Measurements from ENCODE around the gene QRFP. TPM values are rescaled to one million over a fixed set of nuclear protein-coding genes. Genes with fewer than 3 reads are reported as not detected.

Gene QRFP
- total RNA-seq, 4 donors from 2014 or later: not detected

GRCh38 chr9:130903194-130904069, 6.8 kb upstream of the QRFP start:
- Histone ChIP-seq H3K4me3 (no peak overlapping the region), H3K4me1 (no peaks in the 10 kb centered on the region), H3K36me3 (no peaks in the 10 kb centered on the region), H3K9me3 (no peaks in the 10 kb centered on the region), H3K27me3 (peaks cover 22 to 42% (median 32%) of the 10 kb centered on the region in 3 donors), H3K27ac (no peak overlapping the region)
- ATAC-seq (no peak), DNase-seq (no peak)
- in situ Hi-C loops (cut with MboI; ENCODE audit: low sequenced_read_pairs in 4 of 4): no loop called here
- intact Hi-C loops (cut with DNase I; ENCODE audit: low total_unique reads): no loop called here
- TF ChIP-seq, protein P1, sequence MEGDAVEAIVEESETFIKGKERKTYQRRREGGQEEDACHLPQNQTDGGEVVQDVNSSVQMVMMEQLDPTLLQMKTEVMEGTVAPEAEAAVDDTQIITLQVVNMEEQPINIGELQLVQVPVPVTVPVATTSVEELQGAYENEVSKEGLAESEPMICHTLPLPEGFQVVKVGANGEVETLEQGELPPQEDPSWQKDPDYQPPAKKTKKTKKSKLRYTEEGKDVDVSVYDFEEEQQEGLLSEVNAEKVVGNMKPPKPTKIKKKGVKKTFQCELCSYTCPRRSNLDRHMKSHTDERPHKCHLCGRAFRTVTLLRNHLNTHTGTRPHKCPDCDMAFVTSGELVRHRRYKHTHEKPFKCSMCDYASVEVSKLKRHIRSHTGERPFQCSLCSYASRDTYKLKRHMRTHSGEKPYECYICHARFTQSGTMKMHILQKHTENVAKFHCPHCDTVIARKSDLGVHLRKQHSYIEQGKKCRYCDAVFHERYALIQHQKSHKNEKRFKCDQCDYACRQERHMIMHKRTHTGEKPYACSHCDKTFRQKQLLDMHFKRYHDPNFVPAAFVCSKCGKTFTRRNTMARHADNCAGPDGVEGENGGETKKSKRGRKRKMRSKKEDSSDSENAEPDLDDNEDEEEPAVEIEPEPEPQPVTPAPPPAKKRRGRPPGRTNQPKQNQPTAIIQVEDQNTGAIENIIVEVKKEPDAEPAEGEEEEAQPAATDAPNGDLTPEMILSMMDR (IDR thresholded peaks at IDR 0.05 in 4 of 5, conservative IDR thresholded peaks at IDR 0.05 in 1 of 5): no peak
- TF ChIP-seq POLR2A (IDR thresholded peaks at IDR 0.05): no peak

DNA sequence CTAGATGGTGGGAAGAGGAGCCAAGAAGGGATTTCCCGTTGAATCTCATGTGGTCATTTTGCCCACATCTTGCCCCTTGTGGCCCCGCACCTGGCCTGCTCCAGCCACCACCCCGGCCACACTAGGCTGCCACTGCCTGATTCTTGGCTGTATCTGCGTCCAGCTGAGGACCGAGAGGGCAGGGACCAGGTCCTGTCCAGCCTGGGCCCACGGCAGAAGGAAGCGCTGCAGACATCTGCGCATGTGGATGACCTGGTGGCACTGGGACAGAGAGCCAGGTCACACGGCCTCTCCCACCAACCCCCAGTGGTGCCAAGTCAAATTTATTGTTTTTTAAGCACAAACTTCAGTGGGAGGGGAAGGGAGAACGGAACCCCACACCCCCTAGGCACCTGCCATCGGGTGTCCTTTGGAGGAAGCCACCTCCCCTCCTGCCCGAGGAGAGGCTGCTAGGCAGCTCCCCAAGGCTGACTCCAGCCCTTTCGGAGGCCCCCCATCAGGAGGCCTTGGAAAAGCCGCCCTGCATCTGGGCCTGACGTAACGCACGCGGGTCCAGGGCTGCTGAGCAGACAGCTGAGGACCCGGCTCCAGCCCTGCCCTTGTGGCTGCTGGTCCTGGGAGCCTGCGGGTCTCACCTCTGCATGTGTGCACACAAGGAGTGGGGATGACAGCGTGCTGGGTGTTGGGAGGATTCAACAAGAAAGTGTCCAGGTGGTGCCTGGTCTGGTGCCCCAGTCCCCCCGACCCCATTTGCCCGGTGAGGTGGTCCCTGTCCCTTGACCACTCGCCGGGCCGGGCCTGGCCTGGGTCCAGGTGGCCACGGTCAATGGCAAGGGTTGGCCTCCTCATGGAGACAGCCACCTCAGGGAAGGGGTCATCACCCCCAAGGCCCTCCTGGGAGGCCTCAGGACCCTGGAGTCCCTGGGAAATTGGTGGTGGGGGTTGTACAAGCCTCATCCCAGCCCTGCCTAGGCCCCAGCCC, 5.9 kb upstream of the QRFP start:
- no peaks in the 10 kb centered on the region for H3K4me1 ChIP-seq
- H3K9me3 ChIP-seq: no peaks in the 10 kb centered on the region
- no peak overlapping the region for H3K27ac ChIP-seq
- in situ Hi-C loops (cut with MboI; ENCODE audit: low sequenced_read_pairs in 4 of 4) (no loop called here), intact Hi-C loops (cut with DNase I; ENCODE audit: low total_unique reads) (no loop called here)
- no peak for DNase-seq
- peaks cover 28 to 48% (median 35%) of the 10 kb centered on the region in 3 donors for H3K27me3 ChIP-seq
- TF ChIP-seq, protein P1 (IDR thresholded peaks at IDR 0.05 in 4 of 5, conservative IDR thresholded peaks at IDR 0.05 in 1 of 5): no peak
- TF ChIP-seq POLR2A (IDR thresholded peaks at IDR 0.05): no peak
- ATAC-seq: no peak
- no peaks in the 10 kb centered on the region for H3K36me3 ChIP-seq
- no peak overlapping the region for H3K4me3 ChIP-seq

- Histone ChIP-seq H3K27ac (no peak overlapping the region), H3K4me3 (no peak overlapping the region), H3K9me3 (no peaks in the 10 kb centered on the region), H3K27me3 (peaks cover 28 to 56% (median 35%) of the 10 kb centered on the region in 3 donors), H3K36me3 (no peaks in the 10 kb centered on the region), H3K4me1 (no peaks in the 10 kb centered on the region)
- DNase-seq: no peak
- TF ChIP-seq POLR2A (IDR thresholded peaks at IDR 0.05): no peak
- TF ChIP-seq, protein P1 (IDR thresholded peaks at IDR 0.05 in 4 of 5, conservative IDR thresholded peaks at IDR 0.05 in 1 of 5): no peak
- no peak for ATAC-seq
- in situ Hi-C loops (cut with MboI; ENCODE audit: low sequenced_read_pairs in 4 of 4): no loop called here
- intact Hi-C loops (cut with DNase I; ENCODE audit: low total_unique reads): no loop called here
Observed at GRCh38 chr9:130901498-130902203, 5.0 kb upstream of the QRFP start.

DNA sequence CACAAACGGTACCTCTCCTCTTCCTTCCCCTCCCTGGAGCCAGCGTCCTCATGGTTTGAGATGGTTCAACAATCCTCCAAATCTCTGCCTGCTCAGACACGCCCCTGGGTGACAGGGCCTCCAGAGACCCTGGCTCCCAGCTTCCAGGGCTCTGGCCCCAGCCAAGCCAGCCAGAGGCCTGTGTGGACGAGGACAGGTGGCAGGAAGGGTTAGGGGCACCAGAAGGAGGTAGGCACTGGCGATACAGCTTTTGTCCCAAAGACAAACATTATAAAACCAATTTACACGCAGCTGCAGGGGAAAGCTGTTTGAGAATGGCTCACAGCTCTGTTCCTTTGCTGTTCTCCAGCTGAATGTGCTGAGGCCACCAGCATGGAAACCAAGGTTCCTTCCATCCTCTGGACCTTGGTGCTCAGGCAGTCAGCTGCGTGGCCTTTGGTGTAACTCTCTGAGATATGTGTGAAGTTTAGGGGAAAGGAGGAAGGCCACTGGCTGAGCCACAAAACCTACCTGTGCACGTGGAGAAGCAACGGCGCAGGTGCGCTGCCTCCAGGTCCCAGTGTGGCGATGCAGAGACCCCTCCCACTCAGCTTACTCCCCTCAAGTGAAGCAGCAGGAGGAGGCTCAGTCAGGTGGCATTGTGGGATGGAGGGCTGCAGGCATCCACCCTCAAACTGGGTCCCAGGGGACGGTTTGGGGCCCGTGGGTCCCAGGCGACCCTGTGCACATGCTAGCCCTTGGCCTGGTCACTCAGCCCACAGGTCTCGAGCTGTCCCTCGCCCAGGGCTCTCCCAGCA, 4.3 kb upstream of the QRFP start:
- H3K36me3 ChIP-seq: no peaks in the 10 kb centered on the region
- intact Hi-C loops (cut with DNase I; ENCODE audit: low total_unique reads): no loop called here
- H3K9me3 ChIP-seq: no peaks in the 10 kb centered on the region
- in situ Hi-C loops (cut with MboI; ENCODE audit: low sequenced_read_pairs in 4 of 4): no loop called here
- ATAC-seq (no peak), DNase-seq (no peak)
- H3K27me3 ChIP-seq: peaks cover 28 to 60% (median 35%) of the 10 kb centered on the region in 3 donors
- H3K4me3 ChIP-seq: no peak overlapping the region
- no peak overlapping the region for H3K27ac ChIP-seq
- TF ChIP-seq, protein P1 (IDR thresholded peaks at IDR 0.05 in 4 of 5, conservative IDR thresholded peaks at IDR 0.05 in 1 of 5): no peak
- no peak for TF ChIP-seq POLR2A (IDR thresholded peaks at IDR 0.05)
- H3K4me1 ChIP-seq: no peaks in the 10 kb centered on the region

Data from gastrocnemius medialis (tissue), 4 donors.